ENCODE measurements around the gene SLC9A3. TPM values are rescaled to one million over a fixed set of nuclear protein-coding genes. Genes with fewer than 3 reads are reported as not detected.
"Not testable (repeated sequence)": the region's sequence is repeated elsewhere in the genome, so short reads cannot be mapped to it uniquely, and the experiment has no call there.

Gene SLC9A3
- total RNA-seq, 2 donors from 2014 or later = 0.69 to 0.71 TPM

GRCh38 chr5:485113-485945 is 38.9 kb downstream of the SLC9A3 start:
- no peak for DNase-seq (ENCODE audit: low spot score)
- intact Hi-C loops (cut with DNase I) = no loop called here

- intact Hi-C loops (cut with DNase I) = no loop called here
Observed at GRCh38 chr5:484556-484955, 39.7 kb downstream of the SLC9A3 start.

GRCh38 chr5:483434-484140 is 40.7 kb downstream of the SLC9A3 start:
- intact Hi-C loops (cut with DNase I) = no loop called here
- DNase-seq (ENCODE audit: low spot score) = no peak

More at GRCh38 chr5:484556-484955, 39.7 kb downstream of the SLC9A3 start:
- no peak for DNase-seq (ENCODE audit: low spot score)

- no peak for DNase-seq (ENCODE audit: low spot score)
- intact Hi-C loops (cut with DNase I) = no loop called here
Observed at GRCh38 chr5:483011-483410, 41.2 kb downstream of the SLC9A3 start.

- intact Hi-C loops (cut with DNase I) = no loop called here
- no peak for DNase-seq (ENCODE audit: low spot score)
Observed at GRCh38 chr5:482506-482905, 41.7 kb downstream of the SLC9A3 start.

- no peak for DNase-seq (ENCODE audit: low spot score)
- intact Hi-C loops (cut with DNase I) = no loop called here
Observed at GRCh38 chr5:482021-482420, 42.2 kb downstream of the SLC9A3 start.

- DNase-seq (ENCODE audit: low spot score) = no peak
- intact Hi-C loops (cut with DNase I) = no loop called here
Observed at GRCh38 chr5:481347-481746, 42.9 kb downstream of the SLC9A3 start.

- intact Hi-C loops (cut with DNase I) = no loop called here
- no peak for DNase-seq (ENCODE audit: low spot score)
Observed at GRCh38 chr5:479566-480319, 44.5 kb downstream of the SLC9A3 start.

GRCh38 chr5:478982-479535 is 45.2 kb downstream of the SLC9A3 start:
- intact Hi-C loops (cut with DNase I) = no loop called here
- DNase-seq (ENCODE audit: low spot score) = no peak

- DNase-seq (ENCODE audit: low spot score) = no peak
- intact Hi-C loops (cut with DNase I) = no loop called here
Observed at GRCh38 chr5:478369-478981, 45.8 kb downstream of the SLC9A3 start.

- intact Hi-C loops (cut with DNase I) = no loop called here
- no peak for DNase-seq (ENCODE audit: low spot score)
Observed at GRCh38 chr5:477871-478270, 46.4 kb downstream of the SLC9A3 start.

- DNase-seq (ENCODE audit: low spot score) = no peak
- intact Hi-C loops (cut with DNase I) = no loop called here
Observed at GRCh38 chr5:477247-477646, 47.0 kb downstream of the SLC9A3 start.

- DNase-seq (ENCODE audit: low spot score) = no peak
Observed at GRCh38 chr5:476814-477175, 47.5 kb downstream of the SLC9A3 start.

GRCh38 chr5:476102-476813 is 48.0 kb downstream of the SLC9A3 start:
- peak; percentile 71 for DNase-seq (ENCODE audit: low spot score)
- intact Hi-C loops (cut with DNase I) = no loop called here

More at GRCh38 chr5:476814-477175, 47.5 kb downstream of the SLC9A3 start:
- intact Hi-C loops (cut with DNase I) = no loop called here

GRCh38 chr5:475704-476101 is 48.5 kb downstream of the SLC9A3 start:
- DNase-seq (ENCODE audit: low spot score) = peak; percentile 74
- intact Hi-C loops (cut with DNase I) = no loop called here

- peak; percentile 81 for DNase-seq (ENCODE audit: low spot score)
- intact Hi-C loops (cut with DNase I) = no loop called here
Observed at GRCh38 chr5:474840-475661, 49.2 kb downstream of the SLC9A3 start.

GRCh38 chr5:474232-474839 is 49.9 kb downstream of the SLC9A3 start:
- DNase-seq (ENCODE audit: low spot score) = peak; percentile 7

More at GRCh38 chr5:474232-474839, 49.9 kb downstream of the SLC9A3 start:
- intact Hi-C loops (cut with DNase I) = not testable (repeated sequence)

Measured in posterior vena cava (tissue), 2 donors.